Activated CD8-positive, alpha-beta memory T cell treated with anti-CD3 and anti-CD28 coated beads for 4 hours (primary cell): ENCODE measurements around the gene CACHD1.

Experiments
- DNase-seq, 2 donors: peaks; one replicate each; pipeline ENCODE4 v3.0.0-alpha.2; 2020; ENCODE audit warnings: low read depth in 2 of 2

CACHD1 gene

GRCh38 chr1:64549464-64550239 is 79.7 kb downstream of the CACHD1 start:
- DNase-seq: no peak

DNA sequence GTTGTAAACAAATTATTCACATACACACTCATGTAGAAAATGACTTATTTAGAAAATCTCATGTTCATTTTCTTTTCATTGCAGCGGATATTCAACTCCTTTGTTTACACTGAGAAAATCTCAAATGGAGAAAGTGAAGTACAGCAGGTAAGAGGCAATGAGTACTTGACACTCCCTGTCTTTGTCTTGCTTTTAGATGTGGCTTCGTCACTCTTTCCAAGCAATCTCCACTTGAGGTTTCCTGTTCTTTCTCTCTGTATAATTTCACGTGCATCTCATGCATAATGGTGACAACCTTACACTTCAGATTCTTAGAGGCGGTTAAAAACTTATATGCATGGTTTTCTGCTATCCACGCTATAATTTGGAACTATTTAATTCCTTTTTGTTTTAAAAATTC is 80.6 kb downstream of the CACHD1 start:
- DNase-seq: no peak

DNA sequence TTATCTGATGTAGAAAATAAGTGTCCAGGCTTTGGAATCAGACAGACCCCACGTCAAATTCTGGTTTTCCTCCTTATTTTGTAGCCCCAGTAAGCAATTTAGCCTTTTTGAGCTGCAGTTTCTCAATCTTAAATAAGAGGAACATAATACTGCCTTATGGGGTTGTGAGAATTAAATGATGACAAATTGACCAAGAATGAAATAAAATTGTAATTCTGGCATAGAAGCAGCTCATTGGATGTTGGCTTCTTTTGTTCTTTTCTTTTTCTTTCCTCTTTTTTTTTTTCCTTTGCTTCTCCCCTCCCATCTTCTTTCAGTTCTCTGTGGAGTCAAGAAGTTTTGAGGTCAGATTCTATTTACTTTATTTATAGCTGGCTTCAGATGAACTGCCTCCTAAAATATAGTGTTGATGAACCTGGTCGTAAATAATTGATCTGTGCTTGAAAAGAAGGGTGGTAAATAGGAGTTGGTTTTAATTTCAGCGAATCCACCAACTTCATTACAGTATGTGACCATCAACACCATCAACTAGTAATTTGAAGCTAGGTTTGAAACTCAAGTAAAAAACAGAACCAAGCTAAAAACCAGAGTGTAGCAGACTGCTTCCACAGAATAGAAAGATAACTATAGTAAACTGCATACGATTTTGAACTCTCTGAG is 81.1 kb downstream of the CACHD1 start:
- DNase-seq: no peak

DNA sequence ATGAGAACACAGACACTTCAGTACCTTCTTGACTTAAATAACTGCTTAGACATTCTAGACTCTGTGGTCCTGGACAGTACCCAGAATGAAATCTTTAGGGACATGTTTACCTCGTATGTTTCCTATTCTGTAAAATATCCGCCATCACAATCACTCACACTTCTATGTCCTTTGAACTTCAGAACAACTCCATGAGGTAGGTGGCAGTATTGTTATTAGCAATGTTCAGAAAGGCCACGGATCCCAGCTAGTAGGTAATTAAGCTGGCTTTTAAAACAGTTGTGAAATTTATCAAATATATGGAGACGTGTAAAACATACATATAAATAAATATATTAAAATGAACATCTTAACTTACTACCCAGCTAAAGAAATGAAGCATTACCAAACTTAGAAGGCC is 83.4 kb downstream of the CACHD1 start:
- no peak for DNase-seq

GRCh38 chr1:64555947-64556346 is 86.0 kb downstream of the CACHD1 start:
- no peak for DNase-seq

DNA sequence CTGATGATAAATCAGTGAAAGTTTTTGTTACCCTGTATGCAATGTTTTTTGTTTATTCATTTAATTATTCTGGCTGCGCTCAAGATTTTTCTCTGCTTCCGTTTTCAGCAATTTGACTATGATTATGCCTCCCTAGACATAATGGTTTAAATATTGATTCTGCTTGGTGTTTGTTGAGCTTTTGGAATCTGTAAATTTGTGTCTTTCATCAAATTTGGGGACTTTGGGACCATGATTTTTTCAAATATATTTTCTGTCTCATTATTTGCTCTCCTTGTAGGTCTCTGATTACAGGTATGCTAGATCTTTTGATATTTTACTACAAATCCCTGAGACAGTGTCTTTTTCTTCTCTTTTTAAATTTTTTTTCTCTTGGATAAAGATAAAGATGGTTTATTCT is 92.1 kb downstream of the CACHD1 start:
- no peak for DNase-seq

DNA sequence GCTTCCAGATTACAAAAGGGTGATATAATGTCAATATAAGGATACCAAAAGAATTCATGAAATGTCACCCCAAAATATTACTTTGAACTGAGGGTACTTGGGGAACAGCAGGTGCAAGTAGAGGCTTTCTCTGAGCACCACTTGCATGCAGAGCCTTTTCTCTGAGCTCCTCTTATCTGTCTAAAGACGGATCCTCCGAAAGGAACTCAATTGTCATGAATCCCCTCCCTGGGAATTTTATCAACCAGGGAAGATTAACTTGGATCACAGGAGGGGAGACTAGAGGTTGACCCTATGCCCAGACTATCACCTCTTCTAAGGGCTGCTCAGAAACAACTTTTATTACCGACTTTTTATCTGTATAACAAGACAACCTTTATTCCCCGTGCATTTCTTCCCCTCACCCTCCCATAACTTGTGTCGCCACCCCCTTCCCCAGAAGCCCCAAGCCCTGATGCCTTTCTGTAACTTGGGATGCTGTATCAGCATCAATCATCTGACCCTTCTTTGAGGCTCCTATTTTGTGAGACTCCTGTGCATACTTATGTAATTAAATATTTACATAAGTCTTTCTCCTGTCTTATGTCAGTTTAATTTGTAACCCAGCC is 94.1 kb downstream of the CACHD1 start:
- no peak for DNase-seq

DNA sequence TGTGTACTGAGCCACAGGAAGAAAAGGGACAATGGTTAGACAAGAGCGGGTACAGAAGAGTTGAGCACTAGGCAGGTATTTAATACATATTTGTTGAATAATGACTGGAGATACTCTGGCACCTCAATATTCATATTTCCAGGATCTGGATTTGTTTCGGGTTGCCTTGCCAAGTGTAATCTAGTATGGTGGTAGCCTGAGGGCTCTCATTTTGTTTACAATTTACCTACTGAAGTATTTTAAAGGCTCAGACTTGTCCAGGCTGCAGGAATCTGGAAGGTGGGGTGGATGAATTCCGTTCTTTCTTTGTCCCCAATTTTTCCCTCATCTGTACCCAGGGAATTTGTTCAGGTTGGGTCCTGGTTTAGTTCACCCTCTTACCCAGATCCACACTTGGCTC is 95.0 kb downstream of the CACHD1 start:
- DNase-seq: no peak

DNA sequence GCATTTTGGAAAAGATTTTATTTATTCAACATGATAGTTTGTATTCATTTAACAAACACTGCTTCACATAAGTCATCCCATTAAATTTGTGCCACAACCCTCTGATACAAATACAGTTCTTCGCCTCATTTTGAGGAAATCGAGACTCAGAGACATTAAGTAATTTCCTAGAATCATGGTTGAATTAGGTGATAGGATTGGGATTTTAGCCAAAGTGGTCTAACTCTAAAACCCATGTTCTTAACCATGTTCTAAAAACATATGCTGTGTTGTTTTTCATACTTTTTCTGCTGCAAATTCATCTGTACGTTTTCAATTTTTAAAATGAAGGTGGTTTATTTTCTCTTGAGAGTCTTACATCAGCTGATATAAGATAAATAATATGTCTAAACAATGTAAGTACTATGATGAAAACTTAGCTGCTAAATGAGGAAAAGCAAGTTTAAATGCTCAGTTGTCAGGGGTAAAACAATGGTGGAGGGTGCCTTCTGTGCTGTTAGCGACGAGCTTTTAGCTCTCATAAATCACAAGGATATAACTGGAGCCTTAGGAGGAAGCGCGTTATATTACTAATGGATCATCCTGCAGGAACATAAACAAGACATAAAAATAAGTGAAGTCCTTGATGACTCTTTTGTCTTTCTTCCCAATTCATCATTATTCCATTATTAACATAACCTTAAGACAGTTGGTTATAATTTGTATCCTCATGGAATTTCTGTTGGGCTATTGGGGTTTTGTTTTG is 97.7 kb downstream of the CACHD1 start:
- DNase-seq: no peak

GRCh38 chr1:64568171-64568450 is 98.2 kb downstream of the CACHD1 start:
- DNase-seq: no peak

- DNase-seq: no peak
Observed at GRCh38 chr1:64569411-64569810, 99.5 kb downstream of the CACHD1 start.

GRCh38 chr1:64570267-64570855 is 100.4 kb downstream of the CACHD1 start:
- DNase-seq: no peak

GRCh38 chr1:64572222-64572900 is 102.4 kb downstream of the CACHD1 start:
- no peak for DNase-seq

GRCh38 chr1:64574301-64574700 is 104.4 kb downstream of the CACHD1 start:
- no peak for DNase-seq

DNA sequence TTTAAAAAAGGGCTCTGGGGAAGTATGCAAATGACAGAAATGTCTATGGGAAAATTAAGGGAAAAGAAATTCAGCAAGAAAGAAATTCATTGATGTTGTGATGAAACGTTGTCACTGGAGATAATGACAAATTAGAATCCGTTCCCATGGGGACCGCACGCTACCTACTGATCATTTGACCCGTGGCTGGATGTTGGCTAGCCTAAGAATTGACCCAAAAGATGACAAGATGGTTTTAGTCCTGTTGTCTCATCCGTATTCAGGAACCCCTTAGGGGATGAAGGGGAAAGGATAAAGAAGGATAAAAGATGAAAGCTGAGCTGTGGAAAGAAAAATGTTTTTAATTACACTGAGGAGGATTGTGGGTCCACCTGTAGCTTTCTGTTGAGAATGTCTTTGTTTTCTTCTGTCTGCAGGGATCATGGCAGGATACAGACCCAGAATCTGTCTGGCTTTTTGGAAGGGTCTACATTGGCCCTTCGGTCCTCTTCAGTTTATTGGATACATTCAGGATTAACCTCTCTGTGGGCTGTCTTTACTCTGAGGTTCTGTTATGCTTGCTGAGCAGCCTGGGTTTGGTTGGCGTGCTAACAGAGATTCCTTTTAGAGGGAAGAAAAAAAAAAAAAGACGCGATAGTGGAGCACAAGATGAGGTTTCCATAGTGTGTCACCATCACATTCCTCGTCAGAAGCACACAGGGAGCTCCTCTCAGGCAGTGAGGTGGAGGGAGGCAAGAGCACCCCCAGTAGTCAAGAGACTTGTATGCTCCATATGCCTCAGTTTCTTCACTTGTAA is 106.2 kb downstream of the CACHD1 start:
- no peak for DNase-seq

DNA sequence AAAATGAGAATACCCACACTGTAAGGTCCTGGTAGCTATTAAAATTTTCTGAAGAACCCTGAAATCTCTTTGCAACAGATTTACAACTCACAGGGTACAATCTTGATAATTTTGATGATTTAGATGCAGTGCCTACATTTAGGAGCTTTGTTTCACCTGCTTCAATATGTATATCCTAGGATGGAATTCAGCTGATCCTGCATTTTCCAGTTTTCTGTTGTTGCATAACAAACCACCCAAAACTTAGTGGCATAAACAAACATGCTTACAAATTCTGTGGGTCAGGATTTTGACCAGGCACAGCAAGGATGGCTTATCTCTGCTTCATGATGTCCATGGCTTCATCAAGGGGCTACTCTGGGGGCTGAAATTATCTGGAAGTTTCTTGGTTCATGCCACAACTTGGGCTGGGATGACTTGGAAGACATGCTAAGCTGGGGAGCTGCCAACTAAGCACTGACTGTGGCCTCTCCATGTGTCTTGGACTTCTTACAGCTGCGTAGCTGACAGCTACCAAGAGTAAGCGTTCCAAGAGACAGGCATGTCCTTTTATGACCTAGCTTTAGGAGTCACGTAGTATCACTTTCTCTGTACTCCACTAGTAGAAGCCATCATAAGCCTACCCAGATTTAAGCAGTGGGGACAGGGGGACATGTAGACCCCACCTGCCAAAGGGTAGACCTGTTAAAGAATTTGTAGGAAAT is 108.5 kb downstream of the CACHD1 start:
- DNase-seq: no peak

DNA sequence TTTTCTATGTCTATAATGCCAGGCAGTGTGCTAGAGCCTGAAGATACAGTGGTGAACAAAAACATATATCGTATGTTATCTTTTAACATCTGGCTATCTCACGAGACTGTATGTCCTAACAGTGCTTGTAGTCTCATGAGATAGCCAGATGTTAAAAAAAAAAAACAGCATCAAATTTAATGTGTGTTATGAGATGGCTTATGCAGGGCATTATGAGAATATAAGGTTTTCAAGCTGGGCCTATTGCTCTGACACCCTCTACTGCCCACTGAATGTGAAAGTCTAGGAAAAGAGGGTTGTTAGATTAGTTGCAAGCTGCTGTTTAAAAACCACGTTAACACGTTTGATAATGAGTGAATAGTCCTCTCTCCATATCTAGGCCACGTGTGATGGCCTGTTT is 109.8 kb downstream of the CACHD1 start:
- DNase-seq: no peak

DNA sequence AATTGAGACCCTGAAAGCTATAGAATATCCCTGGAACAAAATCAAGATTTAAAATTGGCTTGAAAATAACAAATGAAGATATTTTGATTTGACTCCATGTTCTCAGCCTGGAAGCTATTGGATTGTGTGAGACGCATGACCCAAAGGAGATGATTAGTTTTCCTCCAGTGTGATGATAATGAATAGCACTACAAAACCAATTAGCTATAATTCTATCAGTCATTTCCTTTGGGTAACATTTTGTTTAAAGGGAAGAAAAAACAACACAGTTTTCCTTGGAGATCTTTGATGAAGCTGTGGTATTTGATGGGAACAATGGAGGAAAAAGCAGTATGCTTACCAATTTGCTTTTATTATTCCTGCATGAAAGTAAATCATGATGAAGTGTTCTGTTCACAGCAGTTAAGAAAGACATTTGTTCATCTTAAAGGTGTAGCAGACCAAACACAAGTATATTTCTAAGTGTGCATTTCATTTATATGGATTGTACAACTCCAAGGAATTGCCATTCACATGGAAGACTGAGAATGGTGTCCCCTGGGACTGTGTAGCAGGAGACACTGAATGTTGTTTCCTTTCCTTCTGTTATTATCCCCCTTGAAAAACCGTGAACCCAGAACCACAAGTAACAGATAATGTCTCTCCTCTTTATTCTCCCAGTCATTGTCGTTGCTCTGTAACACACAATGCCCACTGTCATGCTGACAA is 111.4 kb downstream of the CACHD1 start:
- no peak for DNase-seq

DNA sequence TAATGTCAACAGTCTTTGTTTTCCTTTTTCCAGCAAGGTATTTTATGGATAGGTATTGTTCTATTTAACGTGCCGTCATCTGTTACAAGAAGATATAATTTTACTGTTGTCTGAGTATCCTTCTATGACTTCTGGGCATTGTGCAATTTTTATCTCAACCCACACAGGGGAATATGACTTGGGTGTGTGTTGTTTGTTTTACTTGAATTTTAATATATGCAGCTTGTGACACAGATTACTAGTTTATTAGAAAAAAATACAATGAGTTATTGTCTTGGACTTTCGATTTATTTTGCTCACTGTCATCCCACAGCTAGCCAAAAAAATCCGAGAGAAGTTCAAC is 111.9 kb downstream of the CACHD1 start:
- no peak for DNase-seq

GRCh38 chr1:64584479-64584878 is 114.5 kb downstream of the CACHD1 start:
- DNase-seq: no peak
